Activated CD8-positive, alpha-beta memory T cell treated with anti-CD3 and anti-CD28 coated beads for 36 hours (primary cell): Measurements from ENCODE around the gene E2F4. TPM values are rescaled to one million over a fixed set of nuclear protein-coding genes. Genes with fewer than 3 reads are reported as not detected.

Experiments used
- CTCF ChIA-PET: fragments of 350-600 bp; sonication (Branson Sonifier 250); formaldehyde crosslinking; loops from one replicate; lab custom pipeline; 2021; ENCODE audit warnings: antibody characterized with exemption; lab: Charles Lee
- POLR2A ChIA-PET: fragments of 350-600 bp; sonication (Branson Sonifier 250); formaldehyde crosslinking; loops from one replicate; lab custom pipeline; 2021; ENCODE audit warnings: antibody characterized with exemption; lab: Charles Lee
- total RNA-seq, 2 experiments: library from RNA; stranded (reverse); gene quantifications; one replicate each; pipeline ENCODE4 v1.2.3, GENCODE V29; 2021

Gene E2F4
- total RNA-seq, 2 experiments from 2014 or later, result 146 to 151 TPM

DNA sequence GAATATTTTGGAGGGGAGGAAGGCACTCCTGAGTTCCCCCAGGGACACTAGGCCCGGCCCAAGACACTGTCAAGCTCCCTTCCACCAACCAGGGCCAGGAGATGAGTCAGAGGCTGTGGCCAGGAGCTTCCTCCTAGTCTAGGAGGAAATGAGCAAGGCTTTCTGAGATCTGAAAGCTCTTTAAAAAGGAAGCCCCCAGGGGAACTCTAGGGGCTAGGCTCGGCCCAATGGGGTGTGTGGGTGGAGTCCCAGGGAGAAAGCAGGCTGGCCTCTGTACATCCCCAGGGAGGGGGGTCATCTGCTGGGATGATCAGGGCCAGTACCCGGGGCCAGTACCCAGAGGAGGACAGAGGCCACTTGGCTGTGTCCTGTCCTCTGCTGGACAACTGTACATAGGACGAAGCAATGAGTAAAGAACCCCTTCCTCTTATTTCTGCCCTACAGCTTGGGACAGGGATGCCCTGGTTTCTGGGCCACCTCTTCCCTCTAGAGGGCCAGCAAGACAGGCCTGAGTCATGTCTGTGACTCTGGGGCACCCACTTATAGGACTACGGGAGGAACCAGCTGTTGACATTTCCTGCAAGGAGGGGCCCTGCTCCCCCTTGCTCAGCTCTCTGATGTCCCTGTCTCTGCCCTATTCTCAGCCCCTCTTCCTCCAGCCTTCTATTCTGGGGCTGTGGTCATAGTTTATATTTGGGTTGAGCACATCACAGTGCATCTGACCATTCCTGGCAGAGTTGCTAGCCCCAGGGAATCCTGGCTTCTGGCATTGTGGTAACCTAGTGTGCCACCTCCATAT, 52.6 kb downstream of the E2F4 start:
- ChIA-PET POLR2A (interaction anchor here (1.0 to 3.8 kb wide), 5 partner anchors 9 to 67 kb away, joined by 3 to 18 read pairs (median 6); partner anchors contain the start of gene TMEM208), CTCF (interaction anchor here (1.0 to 6.9 kb wide), 6 partner anchors 17 to 226 kb away, joined by 3 to 30 read pairs (median 4); partner anchors contain the start of genes TMEM208 and ZDHHC1)

DNA sequence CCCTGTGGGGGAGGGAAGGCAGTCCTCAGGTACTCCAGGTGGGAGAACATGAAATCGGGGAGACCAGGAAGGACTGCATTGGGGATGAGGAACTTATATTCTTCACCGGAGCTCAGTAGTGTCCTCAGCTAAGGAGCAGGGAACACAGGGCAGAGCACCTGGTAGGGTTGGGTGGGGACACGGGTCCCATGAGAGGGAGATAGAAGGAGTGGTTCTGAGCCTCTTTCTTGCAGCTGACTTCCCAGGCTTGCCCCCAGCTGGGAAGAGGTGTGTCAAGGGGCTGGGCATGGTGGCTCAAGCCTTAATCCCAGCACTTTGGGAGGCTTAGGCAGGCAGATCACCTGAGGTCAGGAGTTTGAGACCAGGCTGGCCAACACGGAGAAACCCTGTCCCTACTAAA, 53.2 kb downstream of the E2F4 start:
- CTCF ChIA-PET, result interaction anchor here (0.6 to 6.9 kb wide), 6 partner anchors 17 to 171 kb away, joined by 3 to 30 read pairs (median 4); partner anchors contain the start of genes KCTD19, LRRC36, TMEM208 and ZDHHC1
- POLR2A ChIA-PET, result interaction anchor here (1.9 to 3.8 kb wide), 3 partner anchors 9 to 18 kb away, joined by 6 to 18 read pairs (median 12); partner anchors contain the start of gene TMEM208

DNA sequence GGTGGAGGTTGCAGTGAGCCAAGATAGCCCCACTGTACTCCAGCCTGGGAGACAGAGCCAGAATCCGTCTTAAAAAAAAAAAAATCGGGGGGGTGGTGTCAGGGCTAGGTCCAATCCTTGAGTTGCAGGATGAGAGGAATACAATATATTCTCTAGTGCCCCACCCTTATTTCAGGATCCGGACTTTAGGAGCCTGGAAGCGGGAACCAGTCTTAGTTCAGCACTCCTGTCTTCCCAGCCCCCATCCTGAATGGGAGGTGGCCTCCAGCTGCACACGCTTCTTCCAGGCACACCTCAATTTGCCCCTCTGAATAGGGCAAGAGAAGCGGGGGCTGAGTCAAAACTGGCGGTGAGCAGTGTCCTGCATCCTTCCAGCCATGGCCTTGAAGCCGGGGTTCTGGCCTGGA, 53.7 kb downstream of the E2F4 start:
- ChIA-PET POLR2A (interaction anchor here (0.7 to 3.8 kb wide), 5 partner anchors 10 to 136 kb away, joined by 3 to 18 read pairs (median 6); partner anchors contain the start of genes PHAF1 and TMEM208), CTCF (interaction anchor here (0.6 to 6.9 kb wide), 6 partner anchors 8 to 93 kb away, joined by 3 to 30 read pairs (median 5); partner anchors contain the start of genes KCTD19, LRRC36 and TMEM208)

DNA sequence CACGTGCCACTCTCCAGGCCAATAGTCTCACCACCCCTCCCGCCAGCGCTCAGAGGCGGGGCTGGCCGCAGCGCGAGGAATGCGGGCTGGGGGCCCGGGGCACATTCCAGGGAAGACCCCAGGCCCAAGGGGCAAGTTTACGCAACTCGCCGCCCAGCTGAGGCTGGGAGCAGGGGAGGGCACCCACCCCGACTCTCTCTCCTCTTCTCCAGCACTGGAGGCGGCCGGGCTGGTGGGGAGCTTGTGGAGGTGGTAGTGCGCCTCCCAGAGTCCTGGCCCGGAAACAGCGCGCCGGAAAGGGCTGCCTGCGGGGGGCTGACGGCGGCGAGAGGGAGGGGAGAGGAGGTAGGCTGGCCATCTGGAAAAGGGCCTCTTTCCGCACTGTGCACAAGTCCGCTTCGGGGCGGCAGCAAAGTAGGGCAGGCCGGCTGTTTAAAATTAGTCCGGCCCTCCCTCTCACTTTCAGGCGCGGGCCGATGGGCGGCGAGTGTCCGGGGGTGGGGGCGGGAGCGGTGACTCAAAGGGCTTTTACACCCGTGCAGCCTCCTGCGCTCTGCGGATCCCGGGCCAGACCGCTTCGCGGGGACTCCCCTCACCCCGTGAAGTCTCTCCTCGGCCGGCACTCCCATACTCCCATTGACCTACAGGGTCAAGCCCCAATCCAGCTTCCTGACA, 54.3 kb downstream of the E2F4 start:
- CTCF ChIA-PET, result interaction anchor here (0.7 to 6.9 kb wide), 7 partner anchors 9 to 93 kb away, joined by 3 to 30 read pairs (median 6); partner anchors contain the start of gene TMEM208
- POLR2A ChIA-PET, result interaction anchor here (0.7 to 3.8 kb wide), 3 partner anchors 17 to 137 kb away, joined by 3 to 18 read pairs (median 4); partner anchors contain the start of genes PHAF1 and TMEM208

- POLR2A ChIA-PET, result interaction anchor here (0.6 to 1.7 kb wide), 3 partner anchors 18 to 71 kb away, joined by 3 to 10 read pairs (median 3); partner anchors contain the start of gene TMEM208
- CTCF ChIA-PET, result interaction anchor here (0.7 to 6.9 kb wide), 5 partner anchors 15 to 68 kb away, joined by 3 to 30 read pairs (median 6); partner anchors contain the start of gene TMEM208
Observed at GRCh38 chr16:67246756-67247191, 54.8 kb downstream of the E2F4 start.

- CTCF ChIA-PET, result interaction anchor here (0.7 to 6.9 kb wide), 6 partner anchors 15 to 67 kb away, joined by 3 to 30 read pairs (median 6); partner anchors contain the start of gene TMEM208
- POLR2A ChIA-PET, result interaction anchor here (0.6 to 2.2 kb wide), 3 partner anchors 18 to 72 kb away, joined by 3 to 10 read pairs (median 5); partner anchors contain the start of gene TMEM208
Observed at GRCh38 chr16:67247192-67248072, 55.5 kb downstream of the E2F4 start, which contains the start of gene FHOD1. TSS of gene FHOD1 (minus strand) at chr16:67247481. CDS start at chr16:67247410, 71 bp downstream.

GRCh38 chr16:67248073-67248400, 56.1 kb downstream of the E2F4 start:
- ChIA-PET POLR2A (interaction anchor here (0.6 to 2.2 kb wide), 3 partner anchors 11 to 21 kb away, joined by 3 to 10 read pairs (median 5); partner anchors contain the start of gene TMEM208), CTCF (interaction anchor here (1.1 to 6.9 kb wide), 4 partner anchors 12 to 63 kb away, joined by 5 to 30 read pairs (median 7); partner anchors contain the start of gene TMEM208)

Other genes starting within 250 kb of the E2F4 start
- under 1 TPM; 0.31 to 0.57 TPM for gene CES3, start 230.9 kb upstream of the E2F4 start, total RNA-seq
- gene CES4A, start 203.6 kb upstream of the E2F4 start, total RNA-seq, result 1 to 10 TPM; 4.5 to 5.2 TPM
- gene CBFB, start 163.0 kb upstream of the E2F4 start, total RNA-seq, result 100 to 1,000 TPM; 140 to 147 TPM
- gene PHAF1, start 82.2 kb upstream of the E2F4 start, total RNA-seq, result 10 to 100 TPM; 18.1 to 20.0 TPM
- 1 to 10 TPM; 2.0 to 2.1 TPM for gene B3GNT9, start 41.2 kb upstream of the E2F4 start, total RNA-seq
- gene TRADD, start 32.2 kb upstream of the E2F4 start, total RNA-seq, result 10 to 100 TPM; 18.0 to 19.0 TPM
- gene FBXL8, start 32.2 kb upstream of the E2F4 start, total RNA-seq, result 10 to 100 TPM; 11.8 to 12.2 TPM
- gene HSF4, start 27.4 kb upstream of the E2F4 start, total RNA-seq, result 10 to 100 TPM in 1 of 2 experiments, 1 to 10 TPM in 1; 7.6 to 11.4 TPM
- 1 to 10 TPM; 4.9 to 5.2 TPM for gene NOL3, start 21.6 kb upstream of the E2F4 start, total RNA-seq
- 10 to 100 TPM; 18.6 to 22.4 TPM for gene MATCAP1, start 8.2 kb upstream of the E2F4 start, total RNA-seq
- gene EXOC3L1, start 2.0 kb upstream of the E2F4 start, total RNA-seq, result under 1 TPM in 1 of 2 experiments, not detected in 1; 0.19 TPM
- gene ELMO3, start 7.0 kb downstream of the E2F4 start, total RNA-seq, result 1 to 10 TPM; 5.5 to 5.8 TPM
- gene TMEM208, start 35.0 kb downstream of the E2F4 start, total RNA-seq, result 10 to 100 TPM; 61.2 to 61.7 TPM
- gene FHOD1, start 55.3 kb downstream of the E2F4 start, total RNA-seq, result 100 to 1,000 TPM; 113 to 118 TPM
- gene SLC9A5, start 56.8 kb downstream of the E2F4 start, total RNA-seq, result 1 to 10 TPM; 6.7 to 7.8 TPM
- gene PLEKHG4, start 87.4 kb downstream of the E2F4 start, total RNA-seq, result 10 to 100 TPM; 25.8 to 26.1 TPM
- gene KCTD19, start 134.6 kb downstream of the E2F4 start, total RNA-seq, result 1 to 10 TPM; 1.4 to 1.5 TPM
- gene LRRC36, start 134.7 kb downstream of the E2F4 start, total RNA-seq, result 1 to 10 TPM in 1 of 2 experiments, under 1 TPM in 1; 0.55 to 1.1 TPM
- gene TPPP3, start 201.3 kb downstream of the E2F4 start, total RNA-seq, result not detected
- 1 to 10 TPM; 1.0 to 1.1 TPM for gene ZDHHC1, start 224.3 kb downstream of the E2F4 start, total RNA-seq
- 1 to 10 TPM; 1.3 to 1.9 TPM for gene HSD11B2, start 239.0 kb downstream of the E2F4 start, total RNA-seq